Neural cell (in vitro differentiated cells): ENCODE measurements around the gene TFR2.

ENCODE experiments used
- RAD21 ChIP-seq: fragments of 450-650 bp; conservative IDR thresholded peaks from 2 replicates; pipeline ENCODE4 v1.6.1; 2014; ENCODE audit warnings: antibody characterized with exemption, mild to moderate bottlenecking, moderate library complexity
- TF ChIP-seq, protein P1 (sequence below): fragments of 450-650 bp; IDR thresholded peaks from 2 replicates; pipeline ENCODE4 v1.5.1; 2014; ENCODE audit warnings: antibody characterized with exemption, mild to moderate bottlenecking, moderate library complexity; ENCODE audit not compliant: poor library complexity, severe bottlenecking

DNA sequence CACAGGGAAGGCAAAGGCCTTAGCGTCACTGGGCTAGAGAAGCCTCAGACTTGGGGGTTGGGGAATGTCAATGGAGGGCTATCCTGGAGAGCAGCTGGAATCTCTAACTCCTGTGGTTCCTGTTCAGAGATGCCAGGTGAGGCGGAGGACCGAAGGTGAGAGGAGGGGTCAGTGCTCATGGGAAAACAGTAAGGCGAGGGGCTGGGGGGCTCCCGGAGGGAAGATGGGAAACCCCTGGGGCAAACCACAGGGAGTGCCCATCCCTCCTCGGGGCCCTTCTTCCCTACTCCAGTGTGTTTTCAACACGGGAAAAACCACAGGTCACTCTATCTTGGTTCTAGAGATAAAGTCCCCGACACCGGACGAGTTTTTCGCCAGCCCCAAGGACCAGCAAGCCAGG lies 58.7 kb downstream of the TFR2 start:
- TF ChIP-seq RAD21 = no peak
- TF ChIP-seq, protein P1, sequence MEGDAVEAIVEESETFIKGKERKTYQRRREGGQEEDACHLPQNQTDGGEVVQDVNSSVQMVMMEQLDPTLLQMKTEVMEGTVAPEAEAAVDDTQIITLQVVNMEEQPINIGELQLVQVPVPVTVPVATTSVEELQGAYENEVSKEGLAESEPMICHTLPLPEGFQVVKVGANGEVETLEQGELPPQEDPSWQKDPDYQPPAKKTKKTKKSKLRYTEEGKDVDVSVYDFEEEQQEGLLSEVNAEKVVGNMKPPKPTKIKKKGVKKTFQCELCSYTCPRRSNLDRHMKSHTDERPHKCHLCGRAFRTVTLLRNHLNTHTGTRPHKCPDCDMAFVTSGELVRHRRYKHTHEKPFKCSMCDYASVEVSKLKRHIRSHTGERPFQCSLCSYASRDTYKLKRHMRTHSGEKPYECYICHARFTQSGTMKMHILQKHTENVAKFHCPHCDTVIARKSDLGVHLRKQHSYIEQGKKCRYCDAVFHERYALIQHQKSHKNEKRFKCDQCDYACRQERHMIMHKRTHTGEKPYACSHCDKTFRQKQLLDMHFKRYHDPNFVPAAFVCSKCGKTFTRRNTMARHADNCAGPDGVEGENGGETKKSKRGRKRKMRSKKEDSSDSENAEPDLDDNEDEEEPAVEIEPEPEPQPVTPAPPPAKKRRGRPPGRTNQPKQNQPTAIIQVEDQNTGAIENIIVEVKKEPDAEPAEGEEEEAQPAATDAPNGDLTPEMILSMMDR = no peak
